Panc1 (cell line): ENCODE data around the gene RNF135.
"Not testable (repeated sequence)": the region's sequence is repeated elsewhere in the genome, so short reads cannot be mapped to it uniquely, and the experiment has no call there.

ENCODE experiments used
- POLR2AphosphoS5 ChIP-seq: IDR thresholded peaks from 2 replicates; pipeline ENCODE4 v1.6.1; 2012; ENCODE audit warnings: mild to moderate bottlenecking, low read depth, low read length, moderate library complexity
- TF ChIP-seq, protein P1 (sequence below): fragments of 450-650 bp; IDR thresholded peaks from 2 replicates; pipeline ENCODE4 v1.5.1; 2017; ENCODE audit warnings: mild to moderate bottlenecking

DNA sequence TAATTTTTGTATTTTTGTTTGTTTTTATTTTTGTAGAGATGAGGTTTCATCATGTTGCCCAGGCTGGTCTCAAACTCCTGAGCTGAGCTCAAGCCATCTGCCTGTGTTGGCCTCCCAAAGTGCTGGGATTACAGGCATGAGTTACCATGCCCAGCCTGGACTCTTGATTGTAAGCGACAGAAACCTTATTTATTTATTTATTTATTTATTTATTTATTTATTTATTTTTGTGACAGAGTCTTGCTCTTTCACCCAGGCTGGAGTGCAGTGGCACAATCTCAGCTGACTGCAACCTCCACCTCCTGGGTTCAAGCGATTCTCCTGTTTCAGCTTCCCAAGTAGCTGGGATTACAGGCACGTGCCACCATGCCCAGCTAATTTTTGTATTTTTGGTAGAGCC lies 41.0 kb upstream of the RNF135 start:
- TF ChIP-seq, protein P1, sequence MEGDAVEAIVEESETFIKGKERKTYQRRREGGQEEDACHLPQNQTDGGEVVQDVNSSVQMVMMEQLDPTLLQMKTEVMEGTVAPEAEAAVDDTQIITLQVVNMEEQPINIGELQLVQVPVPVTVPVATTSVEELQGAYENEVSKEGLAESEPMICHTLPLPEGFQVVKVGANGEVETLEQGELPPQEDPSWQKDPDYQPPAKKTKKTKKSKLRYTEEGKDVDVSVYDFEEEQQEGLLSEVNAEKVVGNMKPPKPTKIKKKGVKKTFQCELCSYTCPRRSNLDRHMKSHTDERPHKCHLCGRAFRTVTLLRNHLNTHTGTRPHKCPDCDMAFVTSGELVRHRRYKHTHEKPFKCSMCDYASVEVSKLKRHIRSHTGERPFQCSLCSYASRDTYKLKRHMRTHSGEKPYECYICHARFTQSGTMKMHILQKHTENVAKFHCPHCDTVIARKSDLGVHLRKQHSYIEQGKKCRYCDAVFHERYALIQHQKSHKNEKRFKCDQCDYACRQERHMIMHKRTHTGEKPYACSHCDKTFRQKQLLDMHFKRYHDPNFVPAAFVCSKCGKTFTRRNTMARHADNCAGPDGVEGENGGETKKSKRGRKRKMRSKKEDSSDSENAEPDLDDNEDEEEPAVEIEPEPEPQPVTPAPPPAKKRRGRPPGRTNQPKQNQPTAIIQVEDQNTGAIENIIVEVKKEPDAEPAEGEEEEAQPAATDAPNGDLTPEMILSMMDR = not testable (repeated sequence)
- not testable (repeated sequence) for TF ChIP-seq POLR2AphosphoS5
